SK-N-MC (cell line): ENCODE data around the gene PTGDS.
A peak's percentile ranks its signal among the peaks of the same experiment; 100 is the strongest.

Source experiments
- DNase-seq: peaks from one replicate; pipeline ENCODE4 v3.0.0-alpha.2; 2011; ENCODE audit warnings: low read depth, low spot score
- H3K27ac ChIP-seq: fragments of 200-600 bp; sonication (generic); 2 replicates; pipeline ENCODE4 v1.5.1; 2016; ENCODE audit warnings: mixed run types
- H3K36me3 ChIP-seq: fragments of 200-600 bp; sonication (generic); 2 replicates; pipeline ENCODE4 v1.6.1; 2017; ENCODE audit warnings: antibody characterized with exemption, low read length, mixed read lengths; ENCODE audit not compliant: insufficient read depth
- H3K4me3 ChIP-seq: fragments of 200-600 bp; sonication (generic); 2 replicates; pipeline ENCODE4 v1.5.1; 2016
- H3K9ac ChIP-seq: fragments of 200-600 bp; sonication (generic); 2 replicates; pipeline ENCODE4 v1.8.0; 2017; ENCODE audit warnings: mixed run types, mixed read lengths; ENCODE audit not compliant: insufficient read length
- H3K9me3 ChIP-seq: fragments of 200-600 bp; sonication (generic); 2 replicates; pipeline ENCODE4 v1.6.1; 2017; ENCODE audit warnings: low read depth, mild to moderate bottlenecking, antibody characterized with exemption, low read length, moderate library complexity, mixed read lengths
- EZH2 ChIP-seq: fragments of 200-600 bp; sonication (generic); IDR thresholded peaks from one replicate; pipeline ENCODE4 v1.6.1; 2017; ENCODE audit warnings: antibody characterized with exemption
- FOXP2 ChIP-seq: optimal IDR thresholded peaks from 2 replicates; pipeline ENCODE3; 2011; ENCODE audit warnings: mild to moderate bottlenecking, moderate library complexity; ENCODE audit not compliant: insufficient read depth; ENCODE audit errors: extremely low read length, control extremely low read depth
- POLR2AphosphoS5 ChIP-seq: IDR thresholded peaks from 2 replicates; pipeline ENCODE4 v1.6.1; 2012; ENCODE audit warnings: mild to moderate bottlenecking, low read depth, low read length, borderline replicate concordance

The PTGDS gene

DNA sequence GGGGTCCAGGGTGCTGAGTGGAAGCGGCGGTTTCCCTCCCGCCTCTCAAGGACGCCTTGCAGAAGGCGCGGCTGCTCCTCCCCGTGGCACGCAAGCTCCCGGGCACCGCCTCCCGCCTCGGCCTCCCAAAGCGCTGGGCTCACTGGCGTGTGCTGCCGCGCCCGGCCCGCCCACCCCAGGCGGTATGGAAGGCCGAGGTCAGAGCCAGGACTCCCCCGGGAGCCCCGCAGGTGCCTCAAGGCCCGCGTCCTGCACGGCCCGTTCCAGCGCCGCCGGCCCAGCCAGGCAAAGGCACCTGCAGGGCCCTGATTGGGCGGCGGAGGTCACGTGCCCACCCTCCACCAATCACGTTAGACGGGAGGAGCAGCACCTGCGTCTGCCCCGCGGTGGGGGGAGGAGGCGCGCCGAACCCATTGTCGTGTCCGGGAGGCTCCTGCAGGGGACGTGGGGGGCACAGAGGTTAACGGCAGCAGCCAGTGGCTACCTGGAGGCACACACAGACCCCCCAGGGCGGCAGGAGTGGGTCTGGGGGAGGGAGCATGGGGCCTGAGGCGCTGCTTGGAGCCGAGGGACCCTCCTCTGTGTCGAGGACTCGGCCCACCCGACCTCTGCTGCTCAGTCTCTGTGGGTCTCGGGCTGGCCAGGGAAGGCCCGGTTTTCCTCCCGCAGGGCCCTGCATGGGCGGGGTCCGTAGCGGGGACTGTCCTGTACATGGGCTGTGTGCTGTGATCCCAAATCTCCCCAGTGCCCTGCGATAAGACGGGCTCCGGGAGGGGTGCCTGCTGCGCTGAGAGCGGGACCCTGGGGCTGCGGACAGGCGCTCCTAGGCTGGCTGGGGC lies 27.3 kb upstream of the PTGDS start:
- no peaks in the 10 kb centered on the region for H3K36me3 ChIP-seq
- no peak for TF ChIP-seq EZH2
- peak; percentile 93 for TF ChIP-seq POLR2AphosphoS5
- no peak for TF ChIP-seq FOXP2
- H3K27ac ChIP-seq = peak overlapping the region; percentile 81
- peak overlapping the region; percentile 94 for H3K4me3 ChIP-seq
- H3K9me3 ChIP-seq = no peaks in the 10 kb centered on the region
- DNase-seq = peak; percentile 20
- H3K9ac ChIP-seq = peak overlapping the region; percentile 81

DNA sequence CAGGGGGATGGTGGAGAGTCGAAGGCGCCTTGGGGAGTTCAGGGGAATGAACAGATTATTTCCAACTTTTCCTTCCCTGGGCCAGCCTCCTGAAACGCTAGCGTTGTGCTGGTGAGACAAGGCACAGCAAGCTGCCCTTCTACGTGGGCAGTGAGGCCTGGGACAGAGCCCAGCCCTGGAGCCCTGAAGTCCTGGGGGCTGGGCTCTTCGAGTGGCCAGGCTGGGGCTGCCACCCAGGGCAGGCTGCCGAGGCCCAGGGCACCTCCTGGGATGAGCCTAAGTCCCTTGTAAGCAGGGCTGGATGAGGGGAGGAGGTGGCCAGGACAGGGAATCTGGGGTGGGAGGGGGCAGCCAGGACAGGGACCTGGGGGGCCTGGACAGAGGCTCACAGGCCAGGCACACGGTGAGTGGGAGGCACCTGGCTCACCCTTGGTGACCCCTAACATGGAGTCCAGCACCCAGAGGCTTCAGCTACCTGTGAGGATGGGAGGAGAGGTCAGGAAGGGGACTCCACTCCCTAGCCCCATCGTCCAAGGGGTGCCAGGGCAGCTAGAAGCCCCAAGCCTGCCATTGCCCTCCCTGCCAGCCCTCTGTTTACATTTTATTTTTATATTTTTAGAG lies 26.5 kb upstream of the PTGDS start:
- no peaks in the 10 kb centered on the region for H3K36me3 ChIP-seq

GRCh38 chr9:136951541-136952320 lies 25.6 kb upstream of the PTGDS start, which contains the start of gene LCN12:
LCN12 (plus strand) TSS chr9:136952273; CDS start chr9:136952328, 55 bp downstream.
- H3K36me3 ChIP-seq = no peaks in the 10 kb centered on the region
- TF ChIP-seq POLR2AphosphoS5 = no peak
- no peaks in the 10 kb centered on the region for H3K9me3 ChIP-seq
- no peak for DNase-seq
- H3K9ac ChIP-seq = no peak within 1 kb of the TSS
- H3K4me3 ChIP-seq = no peak within 1 kb of the TSS
- H3K27ac ChIP-seq = no peak within 1 kb of the TSS

More for the DNA sequence above, 26.5 kb upstream of the PTGDS start:
- Histone ChIP-seq H3K9me3 (no peaks in the 10 kb centered on the region), H3K9ac (peak overlapping the region; percentile 81), H3K4me3 (peak overlapping the region; percentile 94), H3K27ac (peak overlapping the region; percentile 81)
- TF ChIP-seq POLR2AphosphoS5 (no peak), EZH2 (no peak)
- DNase-seq = no peak

DNA sequence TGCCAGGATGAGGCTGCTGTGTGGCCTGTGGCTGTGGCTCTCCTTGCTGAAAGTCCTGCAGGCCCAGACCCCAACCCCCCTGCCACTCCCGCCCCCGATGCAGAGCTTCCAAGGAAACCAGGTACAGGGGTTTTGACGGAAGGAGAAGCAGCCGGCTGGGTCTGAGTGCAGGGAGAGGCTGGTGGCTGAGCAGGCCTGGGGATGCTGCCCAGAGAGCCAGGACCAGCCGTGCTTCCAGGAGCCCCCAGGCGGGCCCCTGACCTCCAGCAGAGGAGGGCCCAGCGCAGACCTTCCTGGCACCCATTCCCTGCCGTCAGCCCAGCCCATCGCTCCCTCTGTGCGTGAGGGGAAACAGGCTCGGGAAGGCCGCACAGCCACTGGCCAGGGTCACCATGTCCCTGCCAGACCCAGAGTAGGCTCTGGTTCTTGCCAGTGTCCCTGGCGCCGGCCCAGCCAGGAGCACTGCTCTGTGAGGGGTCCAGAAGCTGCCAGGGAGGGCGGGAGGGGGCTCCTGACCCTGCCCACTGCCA lies 24.9 kb upstream of the PTGDS start:
- no peak for DNase-seq
- Histone ChIP-seq H3K9me3 (no peaks in the 10 kb centered on the region), H3K36me3 (no peaks in the 10 kb centered on the region), H3K9ac (no peak overlapping the region), H3K4me3 (no peak overlapping the region), H3K27ac (no peak overlapping the region)
- TF ChIP-seq EZH2 (no peak), POLR2AphosphoS5 (no peak), FOXP2 (no peak)

GRCh38 chr9:136952876-136953770 lies 24.2 kb upstream of the PTGDS start:
- TF ChIP-seq FOXP2 (no peak), POLR2AphosphoS5 (no peak), EZH2 (no peak)
- Histone ChIP-seq H3K36me3 (no peaks in the 10 kb centered on the region), H3K9ac (no peak overlapping the region), H3K4me3 (no peak overlapping the region), H3K9me3 (no peaks in the 10 kb centered on the region), H3K27ac (no peak overlapping the region)
- DNase-seq = no peak

- H3K9me3 ChIP-seq = no peaks in the 10 kb centered on the region
- H3K36me3 ChIP-seq = no peaks in the 10 kb centered on the region
- no peak overlapping the region for H3K27ac ChIP-seq
- H3K4me3 ChIP-seq = no peak overlapping the region
- DNase-seq = no peak
- TF ChIP-seq POLR2AphosphoS5 (no peak), EZH2 (no peak), FOXP2 (no peak)
- no peak overlapping the region for H3K9ac ChIP-seq
Measured at GRCh38 chr9:136953771-136954269, 23.5 kb upstream of the PTGDS start.

DNA sequence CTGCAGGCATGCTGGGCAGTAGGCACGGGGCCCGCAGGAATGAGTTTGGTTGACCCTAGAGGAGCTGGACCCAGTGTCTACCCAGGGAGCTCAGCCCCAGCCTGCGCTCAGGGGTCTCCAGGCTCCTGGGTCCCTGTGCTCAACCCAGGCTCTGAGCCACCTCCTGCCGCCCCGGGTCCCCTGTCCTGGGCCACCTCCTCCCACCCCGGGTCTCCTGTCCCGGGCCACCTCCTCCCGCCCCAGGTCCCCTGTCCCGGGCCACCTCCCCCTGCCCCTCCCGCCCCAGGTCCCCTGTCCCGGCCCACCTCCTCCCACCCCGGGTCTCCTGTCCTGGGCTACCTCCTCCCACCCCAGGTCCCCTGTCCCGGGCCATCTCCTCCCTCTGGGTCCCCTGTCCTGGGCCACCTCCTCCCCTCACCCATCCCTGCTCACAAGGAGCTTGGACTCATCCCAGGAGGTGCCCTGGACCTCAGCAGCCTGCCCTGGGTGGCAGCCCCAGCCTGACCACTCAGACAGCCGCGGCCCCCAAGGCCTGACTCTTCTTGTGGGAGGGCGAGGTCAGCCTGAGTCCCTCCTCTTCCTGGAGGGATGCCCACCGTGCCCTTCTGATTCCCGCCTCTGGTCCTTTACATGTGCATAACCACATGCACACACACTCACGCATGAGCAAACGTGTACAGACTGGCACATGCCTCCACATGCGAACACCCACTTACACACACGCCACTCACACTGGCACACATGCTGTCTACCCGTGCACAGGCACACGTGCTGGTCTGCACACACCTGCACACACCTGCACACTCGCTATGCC lies 22.8 kb upstream of the PTGDS start:
- Histone ChIP-seq H3K4me3 (no peak overlapping the region), H3K27ac (no peak overlapping the region), H3K9me3 (no peaks in the 10 kb centered on the region), H3K9ac (no peak overlapping the region), H3K36me3 (no peaks in the 10 kb centered on the region)
- no peak for DNase-seq
- TF ChIP-seq POLR2AphosphoS5 (no peak), FOXP2 (no peak), EZH2 (no peak)
